ENCODE results near the gene FSHB.
A peak's percentile ranks its signal among the peaks of the same experiment; 100 is the strongest.
"Not testable (repeated sequence)": the region's sequence is repeated elsewhere in the genome, so short reads cannot be mapped to it uniquely, and the experiment has no call there.

Gene FSHB

GRCh38 chr11:30268638-30269037 is 37.8 kb downstream of the FSHB start:
- DNase-seq (ENCODE audit: low read depth, low spot score) = not testable (repeated sequence)

DNA sequence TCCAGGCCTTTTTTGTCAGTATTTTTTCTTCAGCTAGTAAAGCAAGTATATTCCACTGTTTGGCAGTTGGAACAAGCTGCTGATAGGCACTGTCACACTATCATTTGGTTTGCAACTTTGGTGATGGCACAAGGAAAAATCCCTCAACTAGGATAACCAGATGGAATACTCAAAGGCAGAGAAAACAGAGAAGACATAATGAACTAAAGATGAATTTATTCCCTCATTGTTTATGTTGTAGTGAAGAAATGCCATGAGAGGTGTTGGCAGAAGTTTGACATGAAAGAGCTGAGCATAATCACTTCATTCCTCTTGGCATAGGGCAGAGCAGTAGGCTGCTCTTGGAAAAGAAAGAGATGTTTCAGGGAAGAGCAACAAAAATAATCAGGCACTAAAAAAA is 39.9 kb downstream of the FSHB start:
- DNase-seq (ENCODE audit: low read depth, low spot score) = no peak

- DNase-seq (ENCODE audit: low read depth, low spot score) = no peak
These were observed 46.4 kb downstream of the FSHB start for GRCh38 chr11:30277176-30277575.

- DNase-seq (ENCODE audit: low read depth, low spot score) = no peak
These were observed 49.0 kb downstream of the FSHB start for GRCh38 chr11:30279796-30280195.

DNA sequence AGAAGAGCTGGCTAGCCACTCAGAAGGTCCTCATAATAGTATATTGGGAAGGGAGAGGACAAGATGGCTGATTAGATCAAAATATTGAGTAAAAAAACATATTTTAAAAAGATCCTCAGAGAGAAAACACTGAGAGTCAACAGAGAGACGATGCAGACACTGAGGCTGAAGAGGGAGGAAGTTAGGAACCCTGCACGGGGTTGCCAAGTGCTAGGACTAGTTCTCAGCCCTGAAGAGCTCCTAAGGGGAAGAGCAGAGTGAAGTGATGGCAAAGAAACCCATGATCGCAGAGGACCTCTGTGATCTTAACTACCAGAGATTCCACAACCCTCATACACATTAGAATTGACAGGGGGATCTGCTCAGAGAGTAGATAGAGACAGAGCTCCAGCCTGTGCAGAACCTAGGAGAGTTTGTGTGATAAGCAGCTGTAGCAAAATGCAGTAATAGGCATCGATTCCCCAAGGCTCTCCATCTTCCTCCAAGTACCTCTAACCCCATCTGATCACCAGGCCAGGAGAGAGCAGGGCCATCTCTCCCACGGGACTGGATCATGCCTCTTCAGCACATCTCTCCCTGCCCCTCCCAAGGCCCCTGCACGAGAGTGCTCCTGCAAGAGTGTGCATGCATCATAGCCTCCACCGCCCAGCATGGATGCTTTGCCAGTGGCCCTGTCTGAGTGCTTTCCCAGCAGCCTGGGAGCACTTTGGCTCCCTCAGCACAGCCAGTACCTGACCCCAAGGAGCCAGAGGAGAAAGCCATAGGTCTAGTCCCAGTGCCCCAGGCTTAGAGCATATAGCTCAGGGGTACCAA is 50.9 kb downstream of the FSHB start:
- DNase-seq (ENCODE audit: low read depth, low spot score) = no peak

DNA sequence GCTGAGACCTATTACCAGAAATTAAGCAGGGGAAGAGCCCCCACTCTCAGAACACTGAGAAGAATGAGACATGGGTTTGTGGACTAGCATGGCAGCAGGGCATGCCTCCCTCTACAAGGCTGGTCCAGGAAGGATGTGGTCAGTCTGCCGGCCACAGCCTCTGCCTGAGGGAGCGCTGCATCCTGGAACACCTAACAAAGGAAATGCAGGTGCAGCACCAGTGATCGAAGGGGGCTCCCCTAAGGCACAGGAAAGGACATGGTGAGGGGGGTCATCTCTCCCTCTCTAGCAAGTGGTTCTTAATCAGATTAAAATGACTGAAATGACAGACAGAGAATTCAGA is 51.4 kb downstream of the FSHB start:
- DNase-seq (ENCODE audit: low read depth, low spot score) = peak; percentile 13
